Stimulated activated CD4-positive, alpha-beta T cell treated with anti-CD3 and anti-CD28 coated beads, TNF-alpha, amount 100 ng/mL, for 4 hours (primary cell): Measurements from ENCODE around the gene RIMS1.

Experiments
- DNase-seq, 3 experiments: peaks; one replicate each; pipeline ENCODE4 v3.0.0-alpha.2; 2020; ENCODE audit warnings: low read depth in 3 of 3

RIMS1 gene

DNA sequence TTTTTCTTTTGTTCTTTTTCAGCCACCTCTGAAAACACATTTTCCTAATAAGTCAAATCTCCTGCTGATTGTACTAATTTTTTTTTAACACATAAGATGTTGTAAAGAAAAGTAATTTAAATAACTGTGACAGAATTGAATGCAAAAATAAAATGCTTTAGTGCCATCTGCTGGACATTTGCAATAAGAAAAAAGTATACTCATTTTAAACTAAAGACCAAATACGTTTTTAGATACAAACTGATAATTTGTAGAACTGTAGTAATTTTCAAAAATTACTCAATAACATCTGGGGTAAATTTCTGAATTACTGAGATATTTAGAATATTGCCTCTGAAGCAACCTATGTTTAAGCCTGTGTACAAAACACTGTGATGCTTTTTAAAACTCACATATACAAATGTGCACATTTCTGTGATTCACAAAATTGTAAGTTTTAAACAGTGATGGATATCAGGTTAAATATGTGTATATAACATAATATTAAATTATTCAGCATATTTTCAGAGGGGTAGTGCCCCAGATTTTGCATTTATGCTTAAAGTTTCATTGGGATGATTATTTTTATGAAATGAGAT lies 198.7 kb downstream of the RIMS1 start:
- no peak for DNase-seq

GRCh38 chr6:72094506-72094905 lies 208.2 kb downstream of the RIMS1 start:
- no peak for DNase-seq

- DNase-seq, result no peak
Measured at GRCh38 chr6:72102561-72102960, 216.2 kb downstream of the RIMS1 start.

DNA sequence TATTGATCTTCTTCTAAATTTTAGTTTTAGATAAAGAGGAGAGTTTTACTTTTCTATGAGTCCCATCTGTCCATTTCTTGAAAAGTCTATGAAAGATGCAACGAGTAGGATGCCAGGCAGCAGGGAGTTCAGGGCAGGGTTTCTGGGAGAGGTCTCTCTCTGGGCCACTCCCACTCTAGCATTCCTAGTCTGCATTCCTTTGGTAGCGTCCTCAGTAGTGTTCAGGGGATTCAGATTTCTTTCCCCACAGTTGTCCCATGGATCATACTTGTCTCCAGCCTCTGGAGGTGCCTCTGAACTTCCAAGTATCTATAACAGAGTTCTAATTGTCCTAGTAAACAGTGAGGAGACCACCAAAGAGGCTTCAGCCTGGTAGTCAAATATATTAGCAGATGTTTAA lies 225.3 kb downstream of the RIMS1 start:
- no peak for DNase-seq

- no peak for DNase-seq
Measured at GRCh38 chr6:72130327-72130726, 244.0 kb downstream of the RIMS1 start.

- no peak for DNase-seq
Measured at GRCh38 chr6:72132427-72132826, 246.1 kb downstream of the RIMS1 start.

DNA sequence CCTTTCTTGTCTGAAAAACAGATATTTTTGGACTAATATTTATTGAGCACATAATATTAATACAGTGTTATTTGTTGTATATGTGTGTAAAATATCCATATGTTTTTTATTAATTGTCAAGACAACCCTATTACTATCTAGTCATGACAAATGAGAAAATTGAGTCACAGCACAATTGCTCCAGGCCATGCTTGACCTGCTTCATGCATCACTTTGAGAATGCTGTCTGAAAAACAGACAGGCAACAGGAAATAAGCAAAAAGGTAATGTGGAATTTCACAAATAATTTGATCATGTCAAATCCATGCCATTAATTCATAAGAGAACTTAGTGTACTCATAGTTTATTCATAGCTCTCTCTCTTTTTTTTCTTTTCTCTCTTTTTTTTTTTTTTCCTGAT lies 246.5 kb downstream of the RIMS1 start:
- no peak for DNase-seq

DNA sequence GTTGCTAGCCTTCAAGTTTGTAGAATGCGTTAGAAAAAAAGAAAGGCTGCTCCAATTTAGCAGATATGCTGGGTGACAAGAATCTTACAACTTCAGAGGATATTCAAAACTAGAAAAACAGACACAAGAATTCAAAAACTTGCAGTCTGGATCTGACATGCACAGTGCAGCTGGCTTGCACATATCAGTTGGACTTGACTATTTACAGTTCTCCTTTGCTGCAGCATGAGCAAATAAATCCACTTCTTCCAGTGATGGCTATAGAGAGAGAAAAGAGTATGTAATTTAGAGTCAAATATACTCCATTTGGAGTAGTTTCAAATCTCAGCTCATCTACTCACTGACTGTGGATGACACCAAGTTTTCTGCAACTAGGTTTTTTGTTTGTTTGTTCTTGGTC lies 247.0 kb downstream of the RIMS1 start:
- DNase-seq, result no peak

DNA sequence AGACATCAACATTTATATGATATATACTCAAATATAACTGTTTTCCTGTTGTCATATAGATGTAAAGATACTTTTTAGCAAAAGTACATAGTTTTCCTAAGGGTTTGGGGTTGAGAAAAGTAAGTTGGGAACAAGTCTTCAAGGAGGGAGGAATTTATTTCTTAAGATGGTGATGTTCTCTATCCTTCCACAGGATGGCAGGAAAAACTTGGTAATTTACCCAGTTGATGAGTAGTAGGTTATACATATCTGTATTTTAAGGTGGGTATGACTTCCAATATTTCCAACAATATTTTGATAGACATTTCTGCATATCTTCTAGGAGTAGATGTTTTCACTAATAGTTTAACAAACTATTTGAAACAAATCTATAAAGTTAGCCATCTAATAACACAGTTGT lies 254.4 kb downstream of the RIMS1 start:
- DNase-seq, result no peak

GRCh38 chr6:72149715-72150114 lies 263.4 kb downstream of the RIMS1 start:
- no peak for DNase-seq

- no peak for DNase-seq
Measured at GRCh38 chr6:72151742-72152141, 265.4 kb downstream of the RIMS1 start.

- DNase-seq, result no peak
Measured at GRCh38 chr6:72175916-72176315, 289.6 kb downstream of the RIMS1 start.

GRCh38 chr6:72182337-72183246 lies 296.2 kb downstream of the RIMS1 start:
- no peak for DNase-seq

DNA sequence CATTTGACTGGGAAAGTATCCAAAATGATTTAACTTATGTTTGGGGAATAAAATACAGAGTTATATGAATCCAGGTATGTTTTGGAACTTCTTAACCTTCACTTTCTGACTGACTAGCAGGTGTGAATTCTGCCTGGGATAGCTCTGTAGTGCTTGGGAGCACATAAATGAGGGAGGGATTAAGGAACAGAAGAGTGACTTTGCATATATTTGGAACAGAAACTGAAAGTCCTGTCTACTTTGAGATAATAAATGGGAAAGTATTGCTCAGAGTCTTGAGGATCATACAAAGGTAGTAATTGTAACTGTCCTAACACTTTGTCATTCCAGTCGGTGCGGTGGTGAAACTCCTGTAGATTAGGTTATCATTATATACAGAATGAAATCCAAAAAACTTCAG lies 317.6 kb downstream of the RIMS1 start:
- DNase-seq, result no peak

GRCh38 chr6:72205500-72205899 lies 319.1 kb downstream of the RIMS1 start:
- no peak for DNase-seq

- DNase-seq, result no peak
Measured at GRCh38 chr6:72206606-72207005, 320.3 kb downstream of the RIMS1 start.

- DNase-seq, result no peak
Measured at GRCh38 chr6:72212686-72213085, 326.3 kb downstream of the RIMS1 start.

GRCh38 chr6:72213654-72214053 lies 327.3 kb downstream of the RIMS1 start:
- no peak for DNase-seq

DNA sequence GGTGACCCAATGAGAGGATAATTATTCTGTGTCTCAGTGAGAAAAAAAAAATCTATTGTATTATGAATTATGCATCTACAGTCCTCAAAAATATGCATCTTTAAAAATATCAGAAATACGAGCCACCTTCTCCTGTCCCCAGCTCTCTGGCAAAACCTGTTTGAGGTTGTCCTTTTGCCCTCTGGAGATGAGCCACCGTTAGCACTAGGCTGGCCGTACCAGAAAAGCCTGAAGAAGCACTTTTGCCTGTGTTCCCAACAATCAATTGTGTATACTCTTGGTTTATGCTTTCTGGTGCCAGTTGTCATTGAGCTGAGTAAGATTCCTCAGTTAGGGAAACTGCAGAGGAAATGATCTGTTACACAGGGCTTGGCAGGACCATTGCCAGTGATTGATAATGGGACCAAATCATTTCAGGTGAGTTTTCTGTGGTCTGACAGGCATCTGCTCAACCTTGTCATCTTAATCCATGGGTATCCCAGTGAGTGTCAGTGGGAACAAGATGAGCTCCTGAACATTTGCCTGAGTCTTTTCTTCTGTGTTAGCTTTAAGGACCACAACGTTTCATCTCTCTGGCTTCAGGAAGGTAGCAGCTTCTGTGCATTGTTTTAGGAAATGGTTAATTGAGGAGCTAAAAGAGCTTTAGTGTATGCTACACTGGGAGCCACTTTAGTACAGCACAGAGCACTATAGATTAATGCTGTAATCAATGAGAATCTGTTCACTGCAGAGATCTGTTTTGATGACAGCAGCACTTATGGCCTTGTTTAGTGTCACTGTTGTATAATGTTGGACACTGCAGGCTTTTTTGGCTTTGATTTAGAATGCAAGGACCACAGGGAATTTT lies 330.1 kb downstream of the RIMS1 start:
- no peak for DNase-seq

DNA sequence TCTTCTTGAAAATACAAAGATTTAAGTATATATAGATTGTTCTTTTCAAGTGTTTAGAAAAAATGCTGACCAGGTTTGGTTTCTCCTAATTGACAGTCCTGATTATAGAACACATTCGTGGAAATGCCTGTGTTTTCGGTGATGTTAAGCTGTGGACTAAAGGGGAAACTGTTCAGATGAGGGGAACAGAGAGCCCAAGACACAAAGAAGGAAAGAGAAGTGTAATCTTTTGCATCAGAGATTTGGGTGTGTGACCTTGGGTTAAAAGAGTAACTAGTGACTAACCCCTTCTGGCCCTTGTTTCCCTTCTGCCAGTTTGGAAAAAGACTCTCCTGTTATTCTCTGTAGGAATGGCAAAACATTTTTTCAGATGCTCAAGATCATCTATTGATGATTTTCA lies 331.3 kb downstream of the RIMS1 start:
- no peak for DNase-seq

GRCh38 chr6:72218125-72218524 lies 331.8 kb downstream of the RIMS1 start:
- DNase-seq, result no peak

DNA sequence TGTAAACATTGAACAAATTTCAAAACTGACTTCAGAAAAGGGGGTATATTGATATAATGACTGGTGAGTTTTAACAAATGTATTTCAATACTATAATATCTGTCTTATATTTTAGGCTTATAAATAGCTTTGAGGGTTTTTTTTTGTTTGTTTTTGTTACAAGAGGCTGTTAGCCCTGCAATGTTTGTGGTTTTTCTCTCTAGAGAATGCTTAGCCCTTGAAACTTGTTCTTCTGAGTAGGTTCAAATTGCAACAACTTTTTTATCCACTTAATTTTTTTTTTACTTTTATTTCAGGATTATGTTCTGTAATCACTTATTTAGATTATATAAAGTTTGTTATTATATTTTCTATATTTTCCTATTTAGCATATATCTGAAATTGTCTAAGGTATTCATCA lies 333.2 kb downstream of the RIMS1 start:
- DNase-seq, result no peak

DNA sequence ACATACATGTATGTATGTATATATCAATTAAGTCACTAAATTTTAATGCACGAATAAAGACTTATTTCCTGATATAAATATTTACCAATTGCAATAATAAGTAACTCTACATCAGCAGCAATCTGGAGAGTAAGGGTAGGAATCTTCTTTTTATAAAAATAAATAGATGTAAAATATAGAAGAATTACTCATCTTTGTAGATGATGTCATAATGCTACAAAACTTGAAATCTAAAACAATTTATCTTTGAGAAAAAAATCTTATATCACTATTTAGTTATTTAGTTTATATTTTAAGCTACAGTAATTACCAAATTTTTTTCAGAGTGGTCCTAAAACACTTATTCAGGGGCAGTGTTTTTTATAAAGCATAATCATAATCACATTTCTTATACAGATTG lies 351.7 kb downstream of the RIMS1 start:
- no peak for DNase-seq
